ENCODE data around the gene CCDC12. TPM values are rescaled to one million over a fixed set of nuclear protein-coding genes. Genes with fewer than 3 reads are reported as not detected.

The CCDC12 gene
- polyA plus RNA-seq, 1 of the 3 experiments (the other 2 are of a cell fraction), result 105 TPM

DNA sequence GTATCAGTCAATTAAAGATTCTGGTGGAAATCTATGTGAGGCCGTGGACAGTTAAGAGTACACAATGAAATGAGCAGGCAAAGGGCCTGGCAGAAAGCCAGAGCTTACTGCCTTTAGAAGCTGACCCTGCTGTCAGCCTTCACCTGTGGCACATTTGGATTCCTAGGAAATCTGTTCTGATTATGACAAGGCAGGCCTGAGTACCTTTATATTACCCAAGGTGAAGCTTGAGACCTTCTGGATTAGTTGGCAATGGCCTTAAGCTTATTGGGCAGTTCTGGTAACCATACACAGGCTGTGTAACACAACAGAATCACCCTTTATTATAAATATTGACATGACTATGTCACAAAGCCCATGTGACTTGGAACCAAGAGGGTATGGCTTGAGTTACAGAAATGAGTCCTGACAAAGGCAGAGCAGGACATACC is 46.1 kb upstream of the CCDC12 start (continued):
- TF ChIP-seq EZH2phosphoT487 (IDR thresholded peaks at IDR 0.05; ENCODE audit: borderline replicate concordance, low read depth) (no peak), NRF1 (IDR thresholded peaks at IDR 0.05; ENCODE audit: low read depth, low read length) (no peak), MXI1 (IDR thresholded peaks at IDR 0.05; ENCODE audit: low read depth, low read length) (no peak), MEF2A (IDR thresholded peaks at IDR 0.05; ENCODE audit: borderline replicate concordance, low read depth) (no peak), ELF1 (IDR thresholded peaks at IDR 0.05) (no peak)
- TF ChIP-seq, protein P1, sequence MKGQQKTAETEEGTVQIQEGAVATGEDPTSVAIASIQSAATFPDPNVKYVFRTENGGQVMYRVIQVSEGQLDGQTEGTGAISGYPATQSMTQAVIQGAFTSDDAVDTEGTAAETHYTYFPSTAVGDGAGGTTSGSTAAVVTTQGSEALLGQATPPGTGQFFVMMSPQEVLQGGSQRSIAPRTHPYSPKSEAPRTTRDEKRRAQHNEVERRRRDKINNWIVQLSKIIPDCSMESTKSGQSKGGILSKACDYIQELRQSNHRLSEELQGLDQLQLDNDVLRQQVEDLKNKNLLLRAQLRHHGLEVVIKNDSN (IDR thresholded peaks at IDR 0.05; ENCODE audit: borderline replicate concordance, low read depth), result no peak

DNA sequence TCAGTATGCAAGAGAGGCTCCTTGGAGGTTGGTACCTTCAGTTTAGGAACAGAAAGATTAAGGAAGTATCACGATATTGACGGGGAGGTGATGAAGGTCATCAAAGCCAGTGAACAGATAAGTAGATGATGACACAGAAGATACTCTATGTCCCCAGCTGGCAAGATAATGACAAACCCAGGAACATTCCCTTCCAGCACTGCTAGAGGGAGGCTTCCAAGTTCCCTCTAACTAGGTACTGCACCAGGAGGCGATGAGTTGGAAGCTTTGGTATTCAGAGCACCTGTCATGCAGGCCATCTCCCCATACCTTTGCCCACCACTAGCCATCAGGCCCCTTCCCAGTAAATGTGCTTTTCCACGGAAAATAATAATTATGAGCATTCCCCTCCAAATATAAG is 43.8 kb upstream of the CCDC12 start:
- POLR2A ChIA-PET, result no interaction called here
- H3K36me3 ChIP-seq (replicated peaks in 1 of 2; ENCODE audit: control insufficient read depth in 1 of 2, insufficient read depth in 2 of 2, low read length in 1 of 2), result peaks cover 12 to 42% of the 10 kb centered on the region in 2 experiments
- no peaks in the 10 kb centered on the region for H3K9me2 ChIP-seq
- H3K9me3 ChIP-seq, result no peaks in the 10 kb centered on the region
- peaks cover 0 to 15% of the 10 kb centered on the region in 2 experiments; a peak in 2 of 4 replicates for H3K4me1 ChIP-seq (ENCODE audit: control insufficient read depth in 1 of 2, insufficient read depth in 2 of 2, low read depth in 1 of 2, low read length in 1 of 2)
- no peak overlapping the region for H2AFZ ChIP-seq (ENCODE audit: low read depth)
- H3K27me3 ChIP-seq (ENCODE audit: insufficient read depth), result no peaks in the 10 kb centered on the region
- WGBS (ENCODE audit: low lambda C conversion rate), result 97% methylated on average over 4 of the region's 4 CpGs
- no peak overlapping the region for H3K4me2 ChIP-seq
- H3K4me3 ChIP-seq (ENCODE audit: low read depth in 2 of 2, low read length in 1 of 2), result no peak overlapping the region
- peaks cover 24% of the 10 kb centered on the region for H3F3A ChIP-seq (replicated peaks; ENCODE audit: insufficient read depth)
- H3K27ac ChIP-seq (ENCODE audit: low read depth in 2 of 2, low read length in 1 of 2), result no peak overlapping the region
- H4K20me1 ChIP-seq (ENCODE audit: insufficient read depth), result peaks cover 21% of the 10 kb centered on the region
- no peak overlapping the region for H3K9ac ChIP-seq
- CTCF ChIA-PET, result interaction anchor here (0.9 to 1.9 kb wide), 2 partner anchors 111 to 230 kb away, joined by 3 to 7 read pairs; no protein-coding TSS in a partner anchor
- peaks cover 56% of the 10 kb centered on the region for H3K79me2 ChIP-seq (ENCODE audit: insufficient read depth)
- DNase-seq, result no peak
- TF ChIP-seq SIN3A (IDR thresholded peaks at IDR 0.05; ENCODE audit: borderline replicate concordance, low read depth, low read length) (no peak), TCF12 (IDR thresholded peaks at IDR 0.05) (no peak), CHD2 (IDR thresholded peaks at IDR 0.05; ENCODE audit: low read length, partially characterized antibody) (no peak), RFX5 (IDR thresholded peaks at IDR 0.05; ENCODE audit: low read length) (no peak), EZH2phosphoT487 (IDR thresholded peaks at IDR 0.05; ENCODE audit: borderline replicate concordance, low read depth) (no peak), TEAD4 (IDR thresholded peaks at IDR 0.05; ENCODE audit: borderline replicate concordance, insufficient read depth) (no peak), SMC3 (IDR thresholded peaks at IDR 0.05; ENCODE audit: low read depth, low read length) (no peak), YY1 (IDR thresholded peaks at IDR 0.05; ENCODE audit: low read depth) (no peak)
- TF ChIP-seq, protein P2, sequence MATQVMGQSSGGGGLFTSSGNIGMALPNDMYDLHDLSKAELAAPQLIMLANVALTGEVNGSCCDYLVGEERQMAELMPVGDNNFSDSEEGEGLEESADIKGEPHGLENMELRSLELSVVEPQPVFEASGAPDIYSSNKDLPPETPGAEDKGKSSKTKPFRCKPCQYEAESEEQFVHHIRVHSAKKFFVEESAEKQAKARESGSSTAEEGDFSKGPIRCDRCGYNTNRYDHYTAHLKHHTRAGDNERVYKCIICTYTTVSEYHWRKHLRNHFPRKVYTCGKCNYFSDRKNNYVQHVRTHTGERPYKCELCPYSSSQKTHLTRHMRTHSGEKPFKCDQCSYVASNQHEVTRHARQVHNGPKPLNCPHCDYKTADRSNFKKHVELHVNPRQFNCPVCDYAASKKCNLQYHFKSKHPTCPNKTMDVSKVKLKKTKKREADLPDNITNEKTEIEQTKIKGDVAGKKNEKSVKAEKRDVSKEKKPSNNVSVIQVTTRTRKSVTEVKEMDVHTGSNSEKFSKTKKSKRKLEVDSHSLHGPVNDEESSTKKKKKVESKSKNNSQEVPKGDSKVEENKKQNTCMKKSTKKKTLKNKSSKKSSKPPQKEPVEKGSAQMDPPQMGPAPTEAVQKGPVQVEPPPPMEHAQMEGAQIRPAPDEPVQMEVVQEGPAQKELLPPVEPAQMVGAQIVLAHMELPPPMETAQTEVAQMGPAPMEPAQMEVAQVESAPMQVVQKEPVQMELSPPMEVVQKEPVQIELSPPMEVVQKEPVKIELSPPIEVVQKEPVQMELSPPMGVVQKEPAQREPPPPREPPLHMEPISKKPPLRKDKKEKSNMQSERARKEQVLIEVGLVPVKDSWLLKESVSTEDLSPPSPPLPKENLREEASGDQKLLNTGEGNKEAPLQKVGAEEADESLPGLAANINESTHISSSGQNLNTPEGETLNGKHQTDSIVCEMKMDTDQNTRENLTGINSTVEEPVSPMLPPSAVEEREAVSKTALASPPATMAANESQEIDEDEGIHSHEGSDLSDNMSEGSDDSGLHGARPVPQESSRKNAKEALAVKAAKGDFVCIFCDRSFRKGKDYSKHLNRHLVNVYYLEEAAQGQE (IDR thresholded peaks at IDR 0.05; ENCODE audit: low read depth, low read length), result no peak
- TF ChIP-seq, protein P1 (IDR thresholded peaks at IDR 0.05; ENCODE audit: borderline replicate concordance, low read depth), result no peak
- TF ChIP-seq, protein P3, sequence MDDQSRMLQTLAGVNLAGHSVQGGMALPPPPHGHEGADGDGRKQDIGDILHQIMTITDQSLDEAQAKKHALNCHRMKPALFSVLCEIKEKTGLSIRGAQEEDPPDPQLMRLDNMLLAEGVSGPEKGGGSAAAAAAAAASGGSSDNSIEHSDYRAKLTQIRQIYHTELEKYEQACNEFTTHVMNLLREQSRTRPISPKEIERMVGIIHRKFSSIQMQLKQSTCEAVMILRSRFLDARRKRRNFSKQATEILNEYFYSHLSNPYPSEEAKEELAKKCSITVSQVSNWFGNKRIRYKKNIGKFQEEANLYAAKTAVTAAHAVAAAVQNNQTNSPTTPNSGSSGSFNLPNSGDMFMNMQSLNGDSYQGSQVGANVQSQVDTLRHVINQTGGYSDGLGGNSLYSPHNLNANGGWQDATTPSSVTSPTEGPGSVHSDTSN (IDR thresholded peaks at IDR 0.05), result no peak
- TF ChIP-seq, protein P4, sequence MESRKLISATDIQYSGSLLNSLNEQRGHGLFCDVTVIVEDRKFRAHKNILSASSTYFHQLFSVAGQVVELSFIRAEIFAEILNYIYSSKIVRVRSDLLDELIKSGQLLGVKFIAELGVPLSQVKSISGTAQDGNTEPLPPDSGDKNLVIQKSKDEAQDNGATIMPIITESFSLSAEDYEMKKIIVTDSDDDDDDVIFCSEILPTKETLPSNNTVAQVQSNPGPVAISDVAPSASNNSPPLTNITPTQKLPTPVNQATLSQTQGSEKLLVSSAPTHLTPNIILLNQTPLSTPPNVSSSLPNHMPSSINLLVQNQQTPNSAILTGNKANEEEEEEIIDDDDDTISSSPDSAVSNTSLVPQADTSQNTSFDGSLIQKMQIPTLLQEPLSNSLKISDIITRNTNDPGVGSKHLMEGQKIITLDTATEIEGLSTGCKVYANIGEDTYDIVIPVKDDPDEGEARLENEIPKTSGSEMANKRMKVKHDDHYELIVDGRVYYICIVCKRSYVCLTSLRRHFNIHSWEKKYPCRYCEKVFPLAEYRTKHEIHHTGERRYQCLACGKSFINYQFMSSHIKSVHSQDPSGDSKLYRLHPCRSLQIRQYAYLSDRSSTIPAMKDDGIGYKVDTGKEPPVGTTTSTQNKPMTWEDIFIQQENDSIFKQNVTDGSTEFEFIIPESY (IDR thresholded peaks at IDR 0.05; ENCODE audit: borderline replicate concordance, low read depth), result no peak
- TF ChIP-seq, protein P5, sequence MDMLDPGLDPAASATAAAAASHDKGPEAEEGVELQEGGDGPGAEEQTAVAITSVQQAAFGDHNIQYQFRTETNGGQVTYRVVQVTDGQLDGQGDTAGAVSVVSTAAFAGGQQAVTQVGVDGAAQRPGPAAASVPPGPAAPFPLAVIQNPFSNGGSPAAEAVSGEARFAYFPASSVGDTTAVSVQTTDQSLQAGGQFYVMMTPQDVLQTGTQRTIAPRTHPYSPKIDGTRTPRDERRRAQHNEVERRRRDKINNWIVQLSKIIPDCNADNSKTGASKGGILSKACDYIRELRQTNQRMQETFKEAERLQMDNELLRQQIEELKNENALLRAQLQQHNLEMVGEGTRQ (IDR thresholded peaks at IDR 0.05; ENCODE audit: borderline replicate concordance, low read depth, low read length), result no peak

Data from SK-N-SH (cell line).